Panc1 (cell line): Measurements from ENCODE around the gene ERCC2. TPM values are rescaled to one million over a fixed set of nuclear protein-coding genes. Genes with fewer than 3 reads are reported as not detected.

Experiments
- ATAC-seq: fragments of 200-7000 bp; cut with Tn5 transposase; 2 replicates; pipeline ENCODE4 v1.9.1; 2020; ENCODE audit warnings: mild to moderate bottlenecking, moderate library complexity
- Bru-seq: library from RNA; stranded (reverse); fragments of 400-500 nt; gene quantifications from one replicate; lab custom pipeline; 2021; lab: Mats Ljungman, UMichigan
- BruChase-seq, 2 experiments: library from RNA; stranded (reverse); fragments of 400-500 nt; gene quantifications; one replicate each; lab custom pipeline; 2021; lab: Mats Ljungman, UMichigan
- BruUV-seq: library from RNA; stranded (reverse); fragments of 400-500 nt; replicated peaks from 2 replicates; lab custom pipeline; 2021; lab: Mats Ljungman, UMichigan
- CTCF ChIA-PET: fragments of 300-600 bp; sonication (Branson Sonifier 250); formaldehyde crosslinking; loops from one replicate; lab custom pipeline; 2022; ENCODE audit warnings: antibody characterized with exemption; lab: Charles Lee
- POLR2A ChIA-PET: fragments of 300-600 bp; sonication (Branson Sonifier 250); formaldehyde crosslinking; loops from one replicate; lab custom pipeline; 2022; ENCODE audit warnings: antibody characterized with exemption; lab: Charles Lee
- DNase-seq: peaks from one replicate; pipeline ENCODE4 v3.0.0-alpha.2; 2010; ENCODE audit warnings: low read depth, low spot score
- H3K27ac ChIP-seq: 2 replicates; pipeline ENCODE4 v1.5.1; 2011; ENCODE audit warnings: mild to moderate bottlenecking, low read length, inconsistent platforms
- H3K27me3 ChIP-seq: fragments of 200-500 bp; sonication (Bioruptor generic); 2 replicates; pipeline ENCODE4 v1.6.0; 2014; ENCODE audit warnings: low read length, inconsistent platforms; ENCODE audit not compliant: control insufficient read depth, insufficient read depth
- H3K36me3 ChIP-seq: fragments of 200-500 bp; sonication (Bioruptor generic); 2 replicates; pipeline ENCODE4 v1.5.1; 2014; ENCODE audit warnings: inconsistent platforms, mild to moderate bottlenecking, low read length, moderate library complexity; ENCODE audit not compliant: control insufficient read depth, insufficient read depth
- H3K4me1 ChIP-seq: 2 replicates; pipeline ENCODE4 v1.5.1; 2011; ENCODE audit warnings: inconsistent platforms, mild to moderate bottlenecking, low read length, moderate library complexity; ENCODE audit not compliant: control insufficient read depth, insufficient read depth
- H3K4me3 ChIP-seq, 2 experiments: 2 replicates each; pipeline ENCODE4 v1.5.1; 2011 to 2012; ENCODE audit warnings: low read depth in 2 of 2, low read length in 2 of 2, mild to moderate bottlenecking in 2 of 2, inconsistent platforms in 1 of 2, moderate library complexity in 1 of 2
- H3K9me3 ChIP-seq: fragments of 200-500 bp; sonication (Bioruptor generic); 2 replicates; pipeline ENCODE4 v1.5.1; 2014; ENCODE audit warnings: low read depth, mild to moderate bottlenecking, inconsistent platforms, low read length, moderate library complexity; ENCODE audit not compliant: control insufficient read depth, insufficient read depth
- CTCF ChIP-seq: fragments of 450-650 bp; IDR thresholded peaks from 2 replicates; pipeline ENCODE4 v1.5.1; 2017; ENCODE audit warnings: mild to moderate bottlenecking
- POLR2AphosphoS5 ChIP-seq: IDR thresholded peaks from 2 replicates; pipeline ENCODE4 v1.6.1; 2012; ENCODE audit warnings: mild to moderate bottlenecking, low read depth, low read length, moderate library complexity
- SIN3A ChIP-seq: IDR thresholded peaks from 2 replicates; pipeline ENCODE4 v1.6.1; 2012; ENCODE audit warnings: low read depth, mild to moderate bottlenecking, low read length, moderate library complexity, borderline replicate concordance; ENCODE audit not compliant: insufficient read depth
- TCF7L2 ChIP-seq: IDR thresholded peaks from 2 replicates; pipeline ENCODE4 v1.6.1; 2011; ENCODE audit warnings: mild to moderate bottlenecking, low read depth, low read length, inconsistent platforms
- in situ Hi-C: cut with HindIII; loops from 2 replicates; pipeline ENCODE4 v1.10.0; 2016; ENCODE audit warnings: low sequenced_read_pairs, low pct_unique_long_range_greater_than_20kb
- intact Hi-C: fragments of 100-400 bp; cut with micrococcal nuclease; formaldehyde crosslinking; loops from one replicate; pipeline ENCODE4 v1.10.0; 2022; ENCODE audit not compliant: unreplicated experiment
- long read RNA-seq: library from polyadenylated mRNA; unstranded; transcript quantifications from one replicate; pipeline ENCODE4 v2.0.0, GENCODE V29; 2021; ENCODE audit not compliant: unreplicated experiment
- polyA plus RNA-seq: library from polyadenylated mRNA; unstranded; fragments of >200 nt; gene quantifications from one replicate; pipeline ENCODE4 v1.2.1, GENCODE V29; 2012; ENCODE audit warnings: missing spikeins; ENCODE audit not compliant: insufficient read length
- total RNA-seq: library from RNA; stranded (reverse); gene quantifications from one replicate; pipeline ENCODE4 v1.2.1, GENCODE V29; 2021; ENCODE audit not compliant: unreplicated experiment
- TF ChIP-seq, protein P1 (sequence below), 2 experiments: IDR thresholded peaks; 2 replicates each; pipeline ENCODE4 v1.6.1; 2011 to 2012; ENCODE audit warnings: low read depth in 2 of 2, control low read depth in 1 of 2, low read length in 1 of 2, mild to moderate bottlenecking in 1 of 2, moderate library complexity in 1 of 2; ENCODE audit not compliant: insufficient read depth in 1 of 2

Gene ERCC2
- total RNA-seq (32.5 TPM), Bru-seq, nascent RNA (percentile 54 among the genes with signal in this experiment), BruChase-seq, experiment 1, labeled RNA remaining after a 2-hour chase (percentile 60 among the genes with signal in this experiment), BruChase-seq, experiment 2, labeled RNA remaining after a 6-hour chase (percentile 67 among the genes with signal in this experiment)
- polyA plus RNA-seq = 50.9 TPM
- long read RNA-seq, full-length matches to known transcripts = 4 of 33 reads
- long read RNA-seq, partial matches to known transcripts = 7 of 33 reads
- long read RNA-seq, other reads (novel, unspliced or antisense) = 22 of 33 reads

DNA sequence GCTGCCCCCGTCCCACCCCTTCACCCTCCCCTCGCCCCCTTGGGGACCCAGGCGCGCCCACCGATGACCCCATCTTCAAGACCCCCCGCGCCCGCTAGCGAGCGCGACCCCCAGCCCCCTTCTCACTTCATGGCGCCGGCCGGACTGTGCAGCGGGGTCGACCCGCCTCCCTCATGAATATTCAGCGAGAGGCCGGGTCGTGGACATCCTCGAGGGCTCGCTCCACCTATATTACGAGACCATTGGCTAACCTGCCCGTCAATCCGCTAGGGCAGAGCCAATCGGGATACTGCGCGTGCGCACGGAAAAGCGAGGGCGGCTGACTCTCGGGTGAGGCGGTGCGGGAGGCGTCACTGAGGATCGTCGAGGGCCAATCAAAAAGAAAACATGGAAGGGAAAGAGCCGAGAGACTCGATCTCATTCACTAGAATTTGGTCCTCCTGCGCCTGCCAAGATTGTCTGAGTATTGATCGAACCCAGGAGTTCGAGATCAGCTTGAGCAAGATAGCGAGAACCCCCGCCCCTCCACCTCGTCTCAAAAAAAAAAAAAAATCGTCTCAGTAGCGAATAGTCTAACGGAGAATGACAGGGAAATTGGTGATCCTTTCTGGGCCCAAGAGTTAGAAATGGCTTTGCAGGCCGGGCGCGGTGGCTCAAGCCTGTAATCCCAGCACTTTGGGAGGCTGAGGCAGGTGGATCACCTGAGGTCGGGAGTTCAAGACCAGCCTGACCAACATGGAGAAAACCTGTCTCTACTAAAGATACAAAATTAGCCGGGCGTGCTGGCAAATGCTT lies at the start of gene ERCC2:
Gene ERCC2 (minus strand): TSS at position 164 of the 795 bp plus-strand sequence. CDS start 33 bp downstream, at position 131.
- ChIA-PET CTCF (no interaction called here), POLR2A (interaction anchor here (0.6 kb wide), 1 partner anchor 26 kb away, joined by 3 read pairs; no protein-coding TSS in a partner anchor)
- Histone ChIP-seq H3K9me3 (no peaks in the 10 kb centered on the region), H3K36me3 (no peaks in the 10 kb centered on the region), H3K4me3 (peak within 1 kb of the TSS; percentile 65 to 68), H3K27ac (peak within 1 kb of the TSS; percentile 85), H3K4me1 (peaks cover 4% of the 10 kb centered on the region; the same call in 1 of the 2 replicates), H3K27me3 (no peaks in the 10 kb centered on the region)
- DNase-seq (peak; percentile 88), ATAC-seq (peak; percentile 99)
- in situ Hi-C loops (no loop called here), intact Hi-C loops (no loop called here)
- TF ChIP-seq SIN3A = no peak
- TF ChIP-seq, protein P1, sequence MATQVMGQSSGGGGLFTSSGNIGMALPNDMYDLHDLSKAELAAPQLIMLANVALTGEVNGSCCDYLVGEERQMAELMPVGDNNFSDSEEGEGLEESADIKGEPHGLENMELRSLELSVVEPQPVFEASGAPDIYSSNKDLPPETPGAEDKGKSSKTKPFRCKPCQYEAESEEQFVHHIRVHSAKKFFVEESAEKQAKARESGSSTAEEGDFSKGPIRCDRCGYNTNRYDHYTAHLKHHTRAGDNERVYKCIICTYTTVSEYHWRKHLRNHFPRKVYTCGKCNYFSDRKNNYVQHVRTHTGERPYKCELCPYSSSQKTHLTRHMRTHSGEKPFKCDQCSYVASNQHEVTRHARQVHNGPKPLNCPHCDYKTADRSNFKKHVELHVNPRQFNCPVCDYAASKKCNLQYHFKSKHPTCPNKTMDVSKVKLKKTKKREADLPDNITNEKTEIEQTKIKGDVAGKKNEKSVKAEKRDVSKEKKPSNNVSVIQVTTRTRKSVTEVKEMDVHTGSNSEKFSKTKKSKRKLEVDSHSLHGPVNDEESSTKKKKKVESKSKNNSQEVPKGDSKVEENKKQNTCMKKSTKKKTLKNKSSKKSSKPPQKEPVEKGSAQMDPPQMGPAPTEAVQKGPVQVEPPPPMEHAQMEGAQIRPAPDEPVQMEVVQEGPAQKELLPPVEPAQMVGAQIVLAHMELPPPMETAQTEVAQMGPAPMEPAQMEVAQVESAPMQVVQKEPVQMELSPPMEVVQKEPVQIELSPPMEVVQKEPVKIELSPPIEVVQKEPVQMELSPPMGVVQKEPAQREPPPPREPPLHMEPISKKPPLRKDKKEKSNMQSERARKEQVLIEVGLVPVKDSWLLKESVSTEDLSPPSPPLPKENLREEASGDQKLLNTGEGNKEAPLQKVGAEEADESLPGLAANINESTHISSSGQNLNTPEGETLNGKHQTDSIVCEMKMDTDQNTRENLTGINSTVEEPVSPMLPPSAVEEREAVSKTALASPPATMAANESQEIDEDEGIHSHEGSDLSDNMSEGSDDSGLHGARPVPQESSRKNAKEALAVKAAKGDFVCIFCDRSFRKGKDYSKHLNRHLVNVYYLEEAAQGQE (IDR thresholded peaks at IDR 0.05; ENCODE audit: insufficient read depth in 1 of 2, low read depth in 2 of 2, low read length in 1 of 2) = no peak
- 0 out of 2 replicates have a peak, but pooled peaks have one; percentile 31 for TF ChIP-seq POLR2AphosphoS5
- BruUV-seq = no TSS peak

DNA sequence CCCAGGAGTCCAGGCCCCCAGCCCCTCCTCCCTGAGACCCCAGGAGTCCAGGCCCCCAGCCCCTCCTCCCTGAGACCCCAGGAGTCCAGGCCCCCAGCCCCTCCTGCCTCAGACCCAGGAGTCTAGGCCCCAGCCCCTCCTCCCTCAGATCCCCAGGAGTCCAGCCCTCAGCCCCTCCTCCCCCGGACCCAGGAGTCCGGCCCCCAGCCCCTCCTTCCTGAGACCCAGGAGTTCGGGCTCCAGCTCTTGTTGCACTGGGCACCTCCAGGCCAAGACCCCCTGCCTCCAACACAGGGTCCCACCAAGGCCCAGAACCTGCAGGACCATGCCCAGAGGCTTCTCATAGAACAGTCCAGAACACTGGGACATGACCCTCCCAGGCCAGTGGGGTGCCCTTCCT lies 49.5 kb upstream of the ERCC2 start:
- Histone ChIP-seq H3K27me3 (no peaks in the 10 kb centered on the region), H3K4me1 (peaks cover 7% of the 10 kb centered on the region; the same call in 1 of the 2 replicates), H3K36me3 (peaks cover 5% of the 10 kb centered on the region), H3K4me3 (no peak overlapping the region), H3K9me3 (no peaks in the 10 kb centered on the region), H3K27ac (no peak overlapping the region)
- ChIA-PET CTCF (no interaction called here), POLR2A (no interaction called here)
- intact Hi-C loops = no loop called here
- DNase-seq (no peak), ATAC-seq (no peak)
- in situ Hi-C loops = no loop called here
- no TSS peak for BruUV-seq
- no peak for TF ChIP-seq CTCF
- TF ChIP-seq POLR2AphosphoS5 = no peak
- TF ChIP-seq, protein P1 (IDR thresholded peaks at IDR 0.05; ENCODE audit: insufficient read depth in 1 of 2, low read depth in 2 of 2, low read length in 1 of 2) = no peak
- no peak for TF ChIP-seq TCF7L2
- TF ChIP-seq SIN3A = no peak
